Measurements from ENCODE around the gene KCNJ15.
A peak's percentile ranks its signal among the peaks of the same experiment; 100 is the strongest.
"Not testable (repeated sequence)": the region's sequence is repeated elsewhere in the genome, so short reads cannot be mapped to it uniquely, and the experiment has no call there.

Gene KCNJ15

DNA sequence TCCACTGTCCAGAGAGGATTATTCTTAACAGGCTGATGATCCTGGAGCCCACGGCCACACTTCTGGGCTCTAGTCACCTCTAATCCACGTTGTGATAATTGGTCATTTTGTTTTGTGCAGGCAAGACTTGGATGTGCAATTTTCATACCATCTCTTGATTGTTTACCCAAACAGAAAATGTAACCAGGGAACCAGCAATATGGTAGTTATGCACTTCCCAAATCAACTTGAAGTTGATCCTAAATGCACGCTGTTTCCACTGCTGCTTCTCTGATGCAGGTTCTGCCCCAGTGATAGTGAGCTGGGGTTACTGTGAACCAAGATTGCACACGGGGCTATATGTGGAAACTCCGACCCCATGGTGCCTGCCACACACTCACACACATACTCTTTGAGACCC lies 14.7 kb upstream of the KCNJ15 start:
- FAIRE-seq, result no peak
- TF ChIP-seq POU2F2 (IDR thresholded peaks at IDR 0.05; ENCODE audit: low read depth, low read length) (no peak), POLR2AphosphoS5 (IDR thresholded peaks at IDR 0.05; ENCODE audit: low read depth, low read length) (no peak), PAX5 (IDR thresholded peaks at IDR 0.05; ENCODE audit: insufficient read depth, low read length, severe bottlenecking) (no peak), POLR2A (IDR thresholded peaks at IDR 0.05; ENCODE audit: low read depth, low read length) (no peak)
- no peak for DNase-seq (ENCODE audit: insufficient read length, low spot score)

- no peak for DNase-seq (ENCODE audit: insufficient read length, low spot score)
- FAIRE-seq, result no peak
- TF ChIP-seq POU2F2 (IDR thresholded peaks at IDR 0.05; ENCODE audit: low read depth, low read length) (no peak), POLR2AphosphoS5 (IDR thresholded peaks at IDR 0.05; ENCODE audit: low read depth, low read length) (no peak), SPI1 (IDR thresholded peaks at IDR 0.05; ENCODE audit: low read depth, low read length) (no peak), POLR2A (IDR thresholded peaks at IDR 0.05; ENCODE audit: low read depth, low read length) (no peak), TAF1 (IDR thresholded peaks at IDR 0.05; ENCODE audit: low read depth, low read length) (no peak), PAX5 (IDR thresholded peaks at IDR 0.05; ENCODE audit: insufficient read depth, low read length, severe bottlenecking) (no peak)
These were observed 12.9 kb upstream of the KCNJ15 start for GRCh38 chr21:38243732-38244406.

- FAIRE-seq (no peak), DNase-seq (ENCODE audit: insufficient read length, low spot score) (no peak)
- no peak for TF ChIP-seq SPI1 (IDR thresholded peaks at IDR 0.05; ENCODE audit: low read depth, low read length)
- TF ChIP-seq POU2F2 (IDR thresholded peaks at IDR 0.05; ENCODE audit: low read depth, low read length), result no peak
- no peak for TF ChIP-seq POLR2AphosphoS5 (IDR thresholded peaks at IDR 0.05; ENCODE audit: low read depth, low read length)
- TF ChIP-seq PAX5 (IDR thresholded peaks at IDR 0.05; ENCODE audit: insufficient read depth, low read length, severe bottlenecking), result no peak
These were observed 12.4 kb upstream of the KCNJ15 start for GRCh38 chr21:38244407-38244787.

DNA sequence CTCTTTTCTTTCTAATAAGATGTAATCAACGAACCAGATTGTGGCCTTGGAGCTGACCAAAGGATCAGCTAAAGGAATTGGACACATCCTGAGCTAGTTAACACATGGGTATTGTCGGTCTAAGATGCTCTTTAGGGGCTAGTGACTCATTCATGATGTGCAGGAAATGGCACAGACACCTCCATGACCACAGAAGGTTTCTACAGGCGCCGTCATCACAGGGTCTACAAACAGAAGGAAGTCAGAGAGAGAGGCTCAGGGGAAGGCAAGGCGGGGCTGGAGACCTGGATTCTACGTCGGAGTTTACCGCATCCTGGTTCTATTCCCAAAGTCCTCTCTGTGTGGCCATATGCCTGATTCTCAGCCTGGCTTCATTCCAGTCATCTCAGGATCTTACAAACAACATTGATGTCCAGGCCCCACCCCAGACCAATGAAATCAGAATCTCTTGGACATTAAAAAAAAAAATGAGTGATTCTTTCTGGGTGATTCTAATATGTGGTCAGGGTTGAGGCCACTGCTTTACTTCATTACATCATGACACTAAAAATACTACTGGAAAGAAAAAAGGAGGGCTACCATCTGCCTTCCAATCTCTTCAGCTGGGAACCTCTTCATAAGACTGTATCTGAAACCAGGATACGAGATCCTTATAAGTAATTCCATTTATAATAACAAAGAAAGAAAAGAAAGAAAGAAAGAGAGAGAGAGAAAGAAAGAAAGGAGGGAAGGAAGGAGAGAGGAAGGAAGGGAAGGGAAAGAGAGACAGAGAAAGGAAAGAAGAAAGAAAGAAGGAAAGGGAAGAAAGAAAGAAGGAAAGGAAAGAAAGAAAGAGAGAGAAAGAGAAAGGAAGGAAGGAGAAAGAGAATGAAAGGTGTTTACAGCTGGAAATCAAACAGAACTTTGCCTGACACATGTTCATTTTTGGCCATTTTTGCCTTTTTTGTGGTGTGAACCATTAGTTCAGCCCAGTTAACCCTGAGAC lies 11.6 kb upstream of the KCNJ15 start:
- TF ChIP-seq SPI1 (IDR thresholded peaks at IDR 0.05; ENCODE audit: low read depth, low read length), result 0 out of 2 replicates have a peak, but pooled peaks have one; percentile 5
- no peak for TF ChIP-seq TAF1 (IDR thresholded peaks at IDR 0.05; ENCODE audit: low read depth, low read length)
- no peak for TF ChIP-seq POU2F2 (IDR thresholded peaks at IDR 0.05; ENCODE audit: low read depth, low read length)
- TF ChIP-seq PAX5 (IDR thresholded peaks at IDR 0.05; ENCODE audit: insufficient read depth, low read length, severe bottlenecking), result no peak
- no peak for FAIRE-seq
- DNase-seq (ENCODE audit: insufficient read length, low spot score), result no peak

GRCh38 chr21:38246511-38246910 lies 10.3 kb upstream of the KCNJ15 start:
- no peak for DNase-seq (ENCODE audit: insufficient read length, low spot score)
- TF ChIP-seq SPI1 (IDR thresholded peaks at IDR 0.05; ENCODE audit: low read depth, low read length) (no peak), POLR2AphosphoS5 (IDR thresholded peaks at IDR 0.05; ENCODE audit: low read depth, low read length) (no peak), TAF1 (IDR thresholded peaks at IDR 0.05; ENCODE audit: low read depth, low read length) (no peak), POLR2A (IDR thresholded peaks at IDR 0.05; ENCODE audit: low read depth, low read length) (no peak), PAX5 (IDR thresholded peaks at IDR 0.05; ENCODE audit: insufficient read depth, low read length, severe bottlenecking) (no peak), POU2F2 (IDR thresholded peaks at IDR 0.05; ENCODE audit: low read depth, low read length) (no peak)
- FAIRE-seq, result no peak

DNA sequence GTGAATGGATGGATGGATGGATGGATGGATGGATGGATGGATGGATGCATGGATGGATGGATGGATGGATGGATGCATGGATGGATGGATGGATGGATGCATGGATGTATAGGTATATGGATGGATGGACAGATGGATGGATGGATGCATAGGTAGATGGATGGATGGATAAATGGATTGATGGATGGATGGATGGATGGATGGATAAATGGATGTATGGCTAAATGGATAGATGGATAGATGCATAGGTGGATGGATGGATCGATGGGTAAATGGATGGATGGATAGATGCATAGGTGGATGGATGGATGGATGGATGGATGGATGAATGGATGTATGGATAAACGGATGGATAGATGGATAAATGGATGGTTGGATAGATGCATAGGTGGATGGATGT lies 9.7 kb upstream of the KCNJ15 start:
- FAIRE-seq; DNase-seq (ENCODE audit: insufficient read length, low spot score): not testable (repeated sequence)

GRCh38 chr21:38247738-38248510 lies 8.9 kb upstream of the KCNJ15 start:
- DNase-seq (ENCODE audit: insufficient read length, low spot score) (no peak), FAIRE-seq (no peak)
- TF ChIP-seq POU2F2 (IDR thresholded peaks at IDR 0.05; ENCODE audit: low read depth, low read length), result no peak
- TF ChIP-seq POLR2AphosphoS5 (IDR thresholded peaks at IDR 0.05; ENCODE audit: low read depth, low read length), result no peak
- TF ChIP-seq POLR2A (IDR thresholded peaks at IDR 0.05; ENCODE audit: low read depth, low read length), result no peak
- no peak for TF ChIP-seq SPI1 (IDR thresholded peaks at IDR 0.05; ENCODE audit: low read depth, low read length)
- no peak for TF ChIP-seq PAX5 (IDR thresholded peaks at IDR 0.05; ENCODE audit: insufficient read depth, low read length, severe bottlenecking)
- no peak for TF ChIP-seq TAF1 (IDR thresholded peaks at IDR 0.05; ENCODE audit: low read depth, low read length)

GRCh38 chr21:38249256-38249655 lies 7.5 kb upstream of the KCNJ15 start:
- no peak for FAIRE-seq
- TF ChIP-seq TAF1 (IDR thresholded peaks at IDR 0.05; ENCODE audit: low read depth, low read length) (no peak), PAX5 (IDR thresholded peaks at IDR 0.05; ENCODE audit: insufficient read depth, low read length, severe bottlenecking) (no peak), SPI1 (IDR thresholded peaks at IDR 0.05; ENCODE audit: low read depth, low read length) (peak; percentile 80), POLR2A (IDR thresholded peaks at IDR 0.05; ENCODE audit: low read depth, low read length) (no peak), POLR2AphosphoS5 (IDR thresholded peaks at IDR 0.05; ENCODE audit: low read depth, low read length) (no peak)
- DNase-seq (ENCODE audit: insufficient read length, low spot score), result no peak

DNA sequence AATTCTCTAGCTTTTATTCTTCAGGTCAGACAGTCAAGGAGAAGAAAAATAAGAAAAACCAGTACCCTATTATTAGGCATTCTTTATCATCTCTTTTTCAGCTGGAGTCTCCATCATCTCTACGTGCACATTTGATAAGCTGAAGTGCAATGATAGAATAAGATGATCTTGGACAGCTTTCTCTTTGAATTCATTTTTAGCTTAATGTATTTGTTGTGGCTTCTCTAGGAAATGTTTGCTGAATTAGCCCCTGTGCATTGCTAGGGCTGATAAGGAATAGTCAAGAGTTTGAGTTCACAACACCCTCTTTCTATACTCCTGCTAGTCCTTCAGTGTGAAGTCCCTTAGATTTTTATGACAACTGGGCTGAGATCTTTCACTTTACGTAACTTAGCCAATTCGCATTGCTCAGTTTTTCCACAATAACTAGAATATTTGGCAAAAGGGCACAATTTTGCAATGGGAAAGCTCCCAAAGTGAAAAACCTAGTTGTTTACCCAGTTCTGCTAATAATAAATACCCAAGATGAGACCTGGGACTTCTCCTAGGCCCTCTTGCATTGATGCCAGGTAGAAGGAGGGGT lies 7.0 kb upstream of the KCNJ15 start:
- no peak for FAIRE-seq
- TF ChIP-seq POLR2AphosphoS5 (IDR thresholded peaks at IDR 0.05; ENCODE audit: low read depth, low read length) (no peak), TAF1 (IDR thresholded peaks at IDR 0.05; ENCODE audit: low read depth, low read length) (no peak), SPI1 (IDR thresholded peaks at IDR 0.05; ENCODE audit: low read depth, low read length) (no peak), PAX5 (IDR thresholded peaks at IDR 0.05; ENCODE audit: insufficient read depth, low read length, severe bottlenecking) (no peak), POU2F2 (IDR thresholded peaks at IDR 0.05; ENCODE audit: low read depth, low read length) (no peak), POLR2A (IDR thresholded peaks at IDR 0.05; ENCODE audit: low read depth, low read length) (no peak)
- DNase-seq (ENCODE audit: insufficient read length, low spot score), result no peak

All from GM12891 (cell line).